Gastroesophageal sphincter (tissue), 3 donors: ENCODE results near the gene CORO1A.
"Not testable (repeated sequence)": the region's sequence is repeated elsewhere in the genome, so short reads cannot be mapped to it uniquely, and the experiment has no call there.

Experiments used
- CTCF ChIP-seq, 4 experiments: fragments of 200-600 bp in 2 of 4; fragments of 450-650 bp in 2 of 4; sonication (generic) in 1 of 4; IDR thresholded peaks; one replicate each; pipeline ENCODE4 v1.5.1; 2017 to 2019; ENCODE audit warnings: antibody characterized with exemption in 4 of 4, mild to moderate bottlenecking in 2 of 4, moderate library complexity in 2 of 4
- EP300 ChIP-seq: sonication (generic); formaldehyde crosslinking; IDR thresholded peaks from one replicate; pipeline ENCODE4 v1.6.1; 2017; ENCODE audit warnings: antibody characterized with exemption, mild to moderate bottlenecking
- POLR2A ChIP-seq, 2 donors: fragments of 450-650 bp; IDR thresholded peaks; one replicate each; pipeline ENCODE4 v1.6.1; 2017; ENCODE audit warnings: antibody characterized with exemption in 2 of 2, mild to moderate bottlenecking in 2 of 2, moderate library complexity in 1 of 2
- POLR2AphosphoS5 ChIP-seq: sonication (generic); formaldehyde crosslinking; IDR thresholded peaks from one replicate; pipeline ENCODE4 v1.6.1; 2017; ENCODE audit warnings: antibody characterized with exemption

DNA sequence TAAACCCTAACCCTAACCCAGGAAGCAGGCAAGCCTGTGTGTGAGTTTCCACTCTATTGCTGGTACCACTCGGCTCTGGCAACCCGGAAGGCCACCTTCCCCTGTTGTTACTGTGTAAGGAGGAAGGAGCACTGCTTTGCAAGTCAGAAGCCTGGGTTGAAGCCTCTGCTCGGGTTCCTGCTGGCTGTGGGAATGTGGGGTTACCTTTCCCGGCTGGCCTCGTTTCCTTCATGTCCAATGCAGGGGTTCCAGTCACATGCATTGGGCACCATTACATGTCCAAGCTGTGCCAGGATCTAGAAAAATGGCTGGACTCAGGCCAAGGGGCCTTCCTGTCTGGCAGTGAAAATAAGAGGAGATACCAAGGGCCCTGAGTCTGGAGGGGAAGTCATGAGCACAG lies 33.7 kb downstream of the CORO1A start:
- TF ChIP-seq POLR2A (IDR thresholded peaks at IDR 0.05); CTCF (IDR thresholded peaks at IDR 0.05); EP300; POLR2AphosphoS5: not testable (repeated sequence)
